Activated CD4-positive, alpha-beta T cell treated with anti-CD3 and anti-CD28 coated beads for 36 hours (primary cell): ENCODE results near the gene PRDM12. TPM values are rescaled to one million over a fixed set of nuclear protein-coding genes. Genes with fewer than 3 reads are reported as not detected.

Experiments
- ATAC-seq: fragments of 200-7000 bp; cut with Tn5 transposase; one replicate; pipeline ENCODE4 v1.10.0; 2021; ENCODE audit warnings: mild to moderate bottlenecking, moderate library complexity
- CTCF ChIA-PET: fragments of 350-600 bp; sonication (Branson Sonifier 250); formaldehyde crosslinking; loops from one replicate; lab custom pipeline; 2021; ENCODE audit warnings: antibody characterized with exemption; lab: Charles Lee
- POLR2A ChIA-PET: fragments of 350-600 bp; sonication (Branson Sonifier 250); formaldehyde crosslinking; loops from one replicate; lab custom pipeline; 2021; ENCODE audit warnings: antibody characterized with exemption, inconsistent platforms; lab: Charles Lee
- DNase-seq: peaks from one replicate; pipeline ENCODE4 v3.0.0-alpha.2; 2020
- H3K27ac Mint-ChIP-seq: one replicate; pipeline ENCODE4 v1.8.0; 2021; ENCODE audit warnings: mixed read lengths
- H3K27me3 Mint-ChIP-seq: one replicate; pipeline ENCODE4 v1.8.0; 2021; ENCODE audit warnings: mixed read lengths
- H3K36me3 Mint-ChIP-seq: one replicate; pipeline ENCODE4 v1.8.0; 2021; ENCODE audit warnings: low read depth, mixed read lengths
- H3K4me1 Mint-ChIP-seq: one replicate; pipeline ENCODE4 v1.8.0; 2021; ENCODE audit warnings: mixed read lengths
- H3K4me3 Mint-ChIP-seq: one replicate; pipeline ENCODE4 v1.8.0; 2021; ENCODE audit warnings: mild to moderate bottlenecking, moderate library complexity, mixed read lengths
- H3K9me3 Mint-ChIP-seq: one replicate; pipeline ENCODE4 v1.8.0; 2021; ENCODE audit warnings: low read depth, mixed read lengths
- intact Hi-C, 2 experiments: fragments of 100-400 bp; cut with DNase I in 1 of 2; cut with micrococcal nuclease in 1 of 2; formaldehyde crosslinking; loops; one replicate each; pipeline versions ENCODE4 v1.14.2 to v1.15.1; 2022 to 2024; cut with DNase I, micrococcal nuclease
- total RNA-seq, 2 experiments: library from RNA; stranded (reverse); gene quantifications; one replicate each; pipeline ENCODE4 v1.2.3, GENCODE V29; 2021

The PRDM12 gene
- total RNA-seq: under 1 TPM in 1 of 2 experiments, not detected in 1; 0.09 TPM

GRCh38 chr9:130664251-130665028 is at the start of gene PRDM12:
Gene PRDM12, plus strand, starts transcription at chr9:130664594. Its CDS starts 60 bp downstream, at chr9:130664654.
- intact Hi-C loops: loop anchor here in 1 of 2 experiments (5.0 kb wide), 1 partner anchor 1923 kb away; no protein-coding TSS in a partner anchor
- H3K4me3 Mint-ChIP-seq: no peak within 1 kb of the TSS
- ATAC-seq: no peak

GRCh38 chr9:130616451-130616850 is 47.9 kb upstream of the PRDM12 start:
- no peaks in the 10 kb centered on the region for H3K4me1 Mint-ChIP-seq
- no peak overlapping the region for H3K4me3 Mint-ChIP-seq
- DNase-seq (no peak), ATAC-seq (no peak)
- CTCF ChIA-PET: interaction anchor here (0.6 kb wide), 2 partner anchors 1101 to 1512 kb away, joined by 3 to 4 read pairs; no protein-coding TSS in a partner anchor
- H3K36me3 Mint-ChIP-seq: peaks cover 47% of the 10 kb centered on the region
- H3K9me3 Mint-ChIP-seq: no peaks in the 10 kb centered on the region
- intact Hi-C loops: no loop called here
- H3K27ac Mint-ChIP-seq: no peak overlapping the region
- POLR2A ChIA-PET: no interaction called here
- H3K27me3 Mint-ChIP-seq: no peaks in the 10 kb centered on the region

More at GRCh38 chr9:130664251-130665028, at the start of gene PRDM12:
- POLR2A ChIA-PET: no interaction called here
- Mint-ChIP-seq H3K9me3 (no peaks in the 10 kb centered on the region), H3K4me1 (peaks cover 21% of the 10 kb centered on the region), H3K27me3 (peaks cover 52% of the 10 kb centered on the region), H3K36me3 (no peaks in the 10 kb centered on the region), H3K27ac (no peak within 1 kb of the TSS)
- CTCF ChIA-PET: interaction anchor here (1.0 to 1.1 kb wide), 3 partner anchors 18 to 205 kb away, joined by 3 to 5 read pairs (median 3); no protein-coding TSS in a partner anchor
- DNase-seq: peak; percentile 32

GRCh38 chr9:130623466-130623865 is 40.9 kb upstream of the PRDM12 start:
- peaks cover 42% of the 10 kb centered on the region for H3K36me3 Mint-ChIP-seq
- DNase-seq: no peak
- no peaks in the 10 kb centered on the region for H3K9me3 Mint-ChIP-seq
- no peaks in the 10 kb centered on the region for H3K4me1 Mint-ChIP-seq
- no peak for ATAC-seq
- no peak overlapping the region for H3K27ac Mint-ChIP-seq
- ChIA-PET POLR2A (no interaction called here), CTCF (interaction anchor here (0.5 kb wide), 2 partner anchors 9 to 898 kb away, joined by 3 read pairs; no protein-coding TSS in a partner anchor)
- H3K27me3 Mint-ChIP-seq: no peaks in the 10 kb centered on the region
- intact Hi-C loops: no loop called here
- no peak overlapping the region for H3K4me3 Mint-ChIP-seq

GRCh38 chr9:130624154-130624553 is 40.2 kb upstream of the PRDM12 start:
- no peak for ATAC-seq
- H3K4me3 Mint-ChIP-seq: no peak overlapping the region
- H3K9me3 Mint-ChIP-seq: no peaks in the 10 kb centered on the region
- no peak overlapping the region for H3K27ac Mint-ChIP-seq
- H3K27me3 Mint-ChIP-seq: no peaks in the 10 kb centered on the region
- POLR2A ChIA-PET: no interaction called here
- intact Hi-C loops: no loop called here
- H3K36me3 Mint-ChIP-seq: peaks cover 42% of the 10 kb centered on the region
- CTCF ChIA-PET: interaction anchor here (0.5 kb wide), 1 partner anchor 9 kb away, joined by 3 read pairs; no protein-coding TSS in a partner anchor
- no peak for DNase-seq
- no peaks in the 10 kb centered on the region for H3K4me1 Mint-ChIP-seq

- no peak for DNase-seq
- intact Hi-C loops: no loop called here
- ATAC-seq: no peak
- Mint-ChIP-seq H3K4me3 (no peak overlapping the region), H3K27ac (no peak overlapping the region), H3K9me3 (no peaks in the 10 kb centered on the region), H3K36me3 (peaks cover 25% of the 10 kb centered on the region), H3K27me3 (no peaks in the 10 kb centered on the region), H3K4me1 (no peaks in the 10 kb centered on the region)
- ChIA-PET POLR2A (no interaction called here), CTCF (no interaction called here)
Measured at GRCh38 chr9:130626249-130626996, 38.0 kb upstream of the PRDM12 start.

GRCh38 chr9:130627051-130627450 is 37.3 kb upstream of the PRDM12 start:
- ATAC-seq: no peak
- Mint-ChIP-seq H3K36me3 (peaks cover 31% of the 10 kb centered on the region), H3K4me1 (no peaks in the 10 kb centered on the region), H3K9me3 (no peaks in the 10 kb centered on the region), H3K27ac (no peak overlapping the region), H3K27me3 (no peaks in the 10 kb centered on the region), H3K4me3 (no peak overlapping the region)
- DNase-seq: no peak
- POLR2A ChIA-PET: no interaction called here
- CTCF ChIA-PET: no interaction called here
- intact Hi-C loops: no loop called here

- ChIA-PET POLR2A (interaction anchor here (0.6 kb wide), 1 partner anchor 25 kb away, joined by 4 read pairs; no protein-coding TSS in a partner anchor), CTCF (no interaction called here)
- no peaks in the 10 kb centered on the region for H3K4me1 Mint-ChIP-seq
- ATAC-seq: no peak
- no peak overlapping the region for H3K4me3 Mint-ChIP-seq
- DNase-seq: no peak
- no peaks in the 10 kb centered on the region for H3K27me3 Mint-ChIP-seq
- H3K27ac Mint-ChIP-seq: no peak overlapping the region
- intact Hi-C loops: no loop called here
- H3K9me3 Mint-ChIP-seq: no peaks in the 10 kb centered on the region
- peaks cover 30% of the 10 kb centered on the region for H3K36me3 Mint-ChIP-seq
Measured at GRCh38 chr9:130627896-130628792, 36.2 kb upstream of the PRDM12 start.

GRCh38 chr9:130629443-130630070 is 34.8 kb upstream of the PRDM12 start:
- ChIA-PET POLR2A (interaction anchor here (0.7 kb wide), 1 partner anchor 914 kb away, joined by 4 read pairs; no protein-coding TSS in a partner anchor), CTCF (no interaction called here)
- intact Hi-C loops: no loop called here
- peaks cover 23% of the 10 kb centered on the region for H3K36me3 Mint-ChIP-seq
- no peaks in the 10 kb centered on the region for H3K9me3 Mint-ChIP-seq
- no peak overlapping the region for H3K27ac Mint-ChIP-seq
- no peaks in the 10 kb centered on the region for H3K4me1 Mint-ChIP-seq
- H3K4me3 Mint-ChIP-seq: no peak overlapping the region
- DNase-seq (no peak), ATAC-seq (no peak)
- H3K27me3 Mint-ChIP-seq: no peaks in the 10 kb centered on the region

- H3K27me3 Mint-ChIP-seq: no peaks in the 10 kb centered on the region
- ChIA-PET POLR2A (no interaction called here), CTCF (no interaction called here)
- no peaks in the 10 kb centered on the region for H3K9me3 Mint-ChIP-seq
- ATAC-seq (no peak), DNase-seq (no peak)
- intact Hi-C loops: no loop called here
- no peak overlapping the region for H3K4me3 Mint-ChIP-seq
- H3K4me1 Mint-ChIP-seq: no peaks in the 10 kb centered on the region
- H3K36me3 Mint-ChIP-seq: peaks cover 26% of the 10 kb centered on the region
- H3K27ac Mint-ChIP-seq: no peak overlapping the region
Measured at GRCh38 chr9:130630071-130630450, 34.3 kb upstream of the PRDM12 start.

GRCh38 chr9:130630506-130631330 is 33.7 kb upstream of the PRDM12 start:
- no peak for DNase-seq
- ChIA-PET CTCF (no interaction called here), POLR2A (no interaction called here)
- Mint-ChIP-seq H3K4me1 (no peaks in the 10 kb centered on the region), H3K9me3 (no peaks in the 10 kb centered on the region), H3K27me3 (no peaks in the 10 kb centered on the region), H3K27ac (no peak overlapping the region), H3K4me3 (no peak overlapping the region), H3K36me3 (peaks cover 30% of the 10 kb centered on the region)
- no peak for ATAC-seq
- intact Hi-C loops: no loop called here
